GM21737 (cell line): ENCODE data around the gene RNASE1.
"Not testable (repeated sequence)": the region's sequence is repeated elsewhere in the genome, so short reads cannot be mapped to it uniquely, and the experiment has no call there.

Source experiments
- ATAC-seq: cut with Tn5 transposase; IDR thresholded peaks from one replicate; pipeline ENCODE4 v1.9.1; 2021; ENCODE audit warnings: mild to moderate bottlenecking, moderate library complexity; ENCODE audit not compliant: unreplicated experiment

The RNASE1 gene

GRCh38 chr14:20802341-20803084, at the start of gene RNASE1:
Gene RNASE1 (minus strand): TSS chr14:20802844. CDS start chr14:20802068, 776 bp downstream.
- no peak for ATAC-seq

- no peak for ATAC-seq
These were observed 46.4 kb upstream of the RNASE1 start for GRCh38 chr14:20848955-20849570.

- ATAC-seq, result no peak
These were observed 45.8 kb upstream of the RNASE1 start for GRCh38 chr14:20848316-20848954.

GRCh38 chr14:20846560-20846959, 43.9 kb upstream of the RNASE1 start:
- ATAC-seq, result no peak

- no peak for ATAC-seq
These were observed 38.5 kb upstream of the RNASE1 start for GRCh38 chr14:20841096-20841495.

- no peak for ATAC-seq
These were observed 35.2 kb upstream of the RNASE1 start for GRCh38 chr14:20837831-20838230.

GRCh38 chr14:20836668-20837338, 34.2 kb upstream of the RNASE1 start:
- no peak for ATAC-seq

GRCh38 chr14:20834899-20835298, 32.3 kb upstream of the RNASE1 start:
- ATAC-seq, result no peak

GRCh38 chr14:20830831-20831230, 28.2 kb upstream of the RNASE1 start:
- ATAC-seq, result no peak

- not testable (repeated sequence) for ATAC-seq
These were observed 25.5 kb upstream of the RNASE1 start for GRCh38 chr14:20828024-20828694.

GRCh38 chr14:20827326-20827725, 24.7 kb upstream of the RNASE1 start:
- ATAC-seq, result no peak

GRCh38 chr14:20826666-20827065, 24.0 kb upstream of the RNASE1 start:
- ATAC-seq, result not testable (repeated sequence)

- no peak for ATAC-seq
These were observed 21.2 kb upstream of the RNASE1 start for GRCh38 chr14:20823859-20824258.

GRCh38 chr14:20821521-20822108, 19.0 kb upstream of the RNASE1 start:
- ATAC-seq, result not testable (repeated sequence)

GRCh38 chr14:20820063-20820904, 17.6 kb upstream of the RNASE1 start:
- ATAC-seq, result no peak

GRCh38 chr14:20818861-20819260, 16.2 kb upstream of the RNASE1 start:
- no peak for ATAC-seq

GRCh38 chr14:20815946-20816345, 13.3 kb upstream of the RNASE1 start:
- ATAC-seq, result not testable (repeated sequence)

- no peak for ATAC-seq
These were observed 9.6 kb upstream of the RNASE1 start for GRCh38 chr14:20811986-20812975.
